ENCODE measurements around the gene FBXO42. TPM values are rescaled to one million over a fixed set of nuclear protein-coding genes. Genes with fewer than 3 reads are reported as not detected.

FBXO42 gene
- total RNA-seq, 1 experiment from 2014 or later: 13.0 TPM

DNA sequence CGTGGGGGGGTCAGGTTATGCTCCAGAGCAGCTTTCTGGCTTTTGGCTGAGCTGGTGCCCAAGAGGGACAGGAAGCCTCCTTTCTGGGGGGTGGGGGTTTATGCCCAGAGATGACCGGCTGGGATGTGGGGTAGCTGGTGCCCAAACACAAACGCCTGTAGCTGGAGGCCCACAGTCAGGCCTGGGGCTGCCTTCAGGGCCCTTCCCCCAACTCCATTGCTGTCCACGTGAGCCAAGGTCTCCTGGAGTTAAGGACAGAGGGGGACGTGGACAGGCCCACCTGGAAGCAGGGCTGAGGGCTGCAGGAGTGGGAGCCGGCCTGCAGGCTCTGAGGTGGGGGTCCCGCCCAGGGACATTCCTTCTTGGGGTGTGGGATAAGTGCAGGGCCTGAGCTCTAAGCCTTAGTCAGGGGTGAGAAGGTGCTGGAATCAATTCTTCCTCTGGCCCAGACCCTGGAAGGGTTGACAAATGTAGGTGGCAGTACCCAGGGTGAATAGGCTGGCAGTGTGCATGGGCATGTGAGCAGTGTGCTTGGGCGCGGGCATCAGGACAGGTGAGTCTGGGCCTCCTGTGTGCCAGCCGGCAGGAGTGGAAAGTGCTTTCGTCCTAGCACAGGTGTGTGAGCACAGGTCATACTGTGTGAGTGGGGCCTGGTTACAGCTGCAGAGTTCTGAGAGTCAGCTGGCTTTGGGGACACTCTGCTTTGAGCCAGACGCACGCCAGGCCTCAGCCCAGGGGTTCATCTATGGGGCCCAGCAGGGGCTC is 122.1 kb downstream of the FBXO42 start:
- H3K4me3 ChIP-seq: no peak overlapping the region
- no TSS peak for BruUV-seq (replicated peaks)
- H3K36me3 ChIP-seq (ENCODE audit: low read depth): no peaks in the 10 kb centered on the region
- H4K20me1 ChIP-seq (ENCODE audit: insufficient read depth): no peaks in the 10 kb centered on the region
- no peak overlapping the region for H3K4me2 ChIP-seq
- H3K27ac ChIP-seq: no peak overlapping the region
- no peaks in the 10 kb centered on the region for H3K27me3 ChIP-seq (ENCODE audit: insufficient read depth, low read depth)
- no peaks in the 10 kb centered on the region for H3K4me1 ChIP-seq (replicated peaks; ENCODE audit: insufficient read depth)
- H3K79me2 ChIP-seq (ENCODE audit: low read depth): no peaks in the 10 kb centered on the region
- H3K9me3 ChIP-seq (ENCODE audit: insufficient read depth, low read depth): no peaks in the 10 kb centered on the region
- H3K9me2 ChIP-seq (ENCODE audit: insufficient read depth): no peaks in the 10 kb centered on the region
- no peaks in the 10 kb centered on the region for H3F3A ChIP-seq (ENCODE audit: insufficient read depth, low read depth)
- no peak for DNase-seq
- POLR2A ChIA-PET (ENCODE audit: unreplicated experiment): no interaction called here
- CTCF ChIA-PET: no interaction called here
- TF ChIP-seq EZH2 (IDR thresholded peaks at IDR 0.05; ENCODE audit: low read depth) (no peak), CTCF (conservative IDR thresholded peaks at IDR 0.05) (no peak)
- intact Hi-C loops (cut with micrococcal nuclease; ENCODE audit: unreplicated experiment): no loop called here
- no peak overlapping the region for H2AFZ ChIP-seq

- Histone ChIP-seq H3K4me2 (no peak overlapping the region), H3K27ac (no peak overlapping the region), H3K4me3 (no peak overlapping the region), H3K9me3 (ENCODE audit: insufficient read depth, low read depth) (no peaks in the 10 kb centered on the region), H4K20me1 (ENCODE audit: insufficient read depth) (no peaks in the 10 kb centered on the region), H3K79me2 (ENCODE audit: low read depth) (no peaks in the 10 kb centered on the region), H2AFZ (no peak overlapping the region), H3K4me1 (replicated peaks; ENCODE audit: insufficient read depth) (no peaks in the 10 kb centered on the region), H3K27me3 (ENCODE audit: insufficient read depth, low read depth) (no peaks in the 10 kb centered on the region), H3F3A (ENCODE audit: insufficient read depth, low read depth) (no peaks in the 10 kb centered on the region), H3K36me3 (ENCODE audit: low read depth) (no peaks in the 10 kb centered on the region), H3K9me2 (ENCODE audit: insufficient read depth) (no peaks in the 10 kb centered on the region)
- CTCF ChIA-PET: no interaction called here
- DNase-seq: no peak
- TF ChIP-seq EZH2 (IDR thresholded peaks at IDR 0.05; ENCODE audit: low read depth) (no peak), CTCF (conservative IDR thresholded peaks at IDR 0.05) (no peak)
- POLR2A ChIA-PET (ENCODE audit: unreplicated experiment): no interaction called here
- no TSS peak for BruUV-seq (replicated peaks)
- intact Hi-C loops (cut with micrococcal nuclease; ENCODE audit: unreplicated experiment): no loop called here
Observed at GRCh38 chr1:16226490-16227179, 125.6 kb downstream of the FBXO42 start.

DNA sequence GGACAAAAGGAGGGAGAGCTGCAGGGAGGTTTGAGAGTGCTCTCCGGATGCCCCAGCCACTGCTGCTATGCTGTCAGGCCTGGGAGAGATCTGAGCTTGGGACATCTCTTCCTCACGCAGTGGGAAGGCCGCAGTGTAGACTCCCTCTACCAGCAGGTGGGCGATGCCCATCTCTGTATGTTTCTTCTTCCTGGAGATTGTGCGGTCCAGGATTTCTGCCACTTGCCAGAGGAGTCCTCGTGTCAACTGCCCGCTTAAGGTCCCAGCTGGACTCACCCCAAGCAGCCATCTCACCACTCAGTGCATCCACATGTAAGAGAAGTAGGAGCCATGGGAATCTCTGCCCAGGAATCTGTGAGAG is 126.2 kb downstream of the FBXO42 start:
- H3K4me2 ChIP-seq: no peak overlapping the region
- DNase-seq: no peak
- ChIA-PET CTCF (no interaction called here), POLR2A (ENCODE audit: unreplicated experiment) (no interaction called here)
- no peaks in the 10 kb centered on the region for H3K9me3 ChIP-seq (ENCODE audit: insufficient read depth, low read depth)
- no peaks in the 10 kb centered on the region for H3K79me2 ChIP-seq (ENCODE audit: low read depth)
- no peaks in the 10 kb centered on the region for H3F3A ChIP-seq (ENCODE audit: insufficient read depth, low read depth)
- intact Hi-C loops (cut with micrococcal nuclease; ENCODE audit: unreplicated experiment): no loop called here
- no peak overlapping the region for H2AFZ ChIP-seq
- TF ChIP-seq CTCF (conservative IDR thresholded peaks at IDR 0.05) (no peak), EZH2 (IDR thresholded peaks at IDR 0.05; ENCODE audit: low read depth) (no peak)
- no peaks in the 10 kb centered on the region for H3K36me3 ChIP-seq (ENCODE audit: low read depth)
- no peak overlapping the region for H3K4me3 ChIP-seq
- no peaks in the 10 kb centered on the region for H3K4me1 ChIP-seq (replicated peaks; ENCODE audit: insufficient read depth)
- no peaks in the 10 kb centered on the region for H4K20me1 ChIP-seq (ENCODE audit: insufficient read depth)
- BruUV-seq (replicated peaks): no TSS peak
- no peaks in the 10 kb centered on the region for H3K9me2 ChIP-seq (ENCODE audit: insufficient read depth)
- H3K27me3 ChIP-seq (ENCODE audit: insufficient read depth, low read depth): no peaks in the 10 kb centered on the region
- H3K27ac ChIP-seq: no peak overlapping the region

Measured in PC-9 (cell line).